ENCODE measurements around the gene PPARA. TPM values are rescaled to one million over a fixed set of nuclear protein-coding genes. Genes with fewer than 3 reads are reported as not detected.
A peak's percentile ranks its signal among the peaks of the same experiment; 100 is the strongest.

The PPARA gene
- total and polyA plus RNA-seq, 2 donors (not counting 3 experiments of a cell fraction or from before 2014, with no cell fraction given) = 3.1 to 10.7 TPM

DNA sequence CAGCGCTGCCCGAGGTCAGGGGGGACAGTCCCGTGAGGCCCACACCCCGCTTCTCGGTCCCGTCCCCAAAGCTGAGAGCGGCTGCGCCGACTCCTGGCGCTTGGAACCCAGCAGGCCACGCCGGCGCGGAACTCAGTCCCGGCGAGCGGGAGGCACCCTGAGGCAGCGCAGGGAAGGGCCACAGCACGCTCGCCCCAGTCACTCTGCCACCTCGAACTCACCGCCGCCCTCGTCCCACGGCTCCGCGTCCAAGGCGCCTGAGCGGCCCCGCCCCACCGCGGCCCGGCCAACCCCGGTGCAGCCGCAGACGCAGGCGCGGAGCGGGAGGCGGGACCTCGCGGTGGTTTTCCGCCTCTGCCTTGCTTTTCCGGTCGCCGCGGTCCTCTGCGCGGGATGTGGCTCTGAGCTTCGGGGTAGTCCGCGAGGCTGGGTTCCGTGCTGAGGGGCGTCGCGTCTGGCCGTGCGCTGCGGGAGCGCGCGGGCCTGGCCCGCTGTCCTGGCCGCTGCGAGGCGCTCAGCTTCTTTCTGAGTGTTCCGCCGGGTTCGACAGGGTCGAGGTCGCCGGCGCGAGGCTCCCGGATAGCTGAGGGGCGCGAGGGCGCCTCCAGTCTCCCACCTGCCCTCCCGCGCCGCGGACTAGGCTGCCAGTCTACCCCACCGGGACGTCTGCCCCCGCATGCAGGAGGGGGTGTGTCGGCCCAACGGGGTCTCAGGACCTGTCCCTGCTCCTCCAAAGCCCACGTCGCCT is 99.9 kb downstream of the PPARA start, which contains the start of gene CDPF1:
TSS of gene CDPF1 (minus strand) at position 259 of the 748 bp plus-strand sequence. CDS start 2,009 bp downstream, outside the sequence.
- peak; percentile 94 for FAIRE-seq

DNA sequence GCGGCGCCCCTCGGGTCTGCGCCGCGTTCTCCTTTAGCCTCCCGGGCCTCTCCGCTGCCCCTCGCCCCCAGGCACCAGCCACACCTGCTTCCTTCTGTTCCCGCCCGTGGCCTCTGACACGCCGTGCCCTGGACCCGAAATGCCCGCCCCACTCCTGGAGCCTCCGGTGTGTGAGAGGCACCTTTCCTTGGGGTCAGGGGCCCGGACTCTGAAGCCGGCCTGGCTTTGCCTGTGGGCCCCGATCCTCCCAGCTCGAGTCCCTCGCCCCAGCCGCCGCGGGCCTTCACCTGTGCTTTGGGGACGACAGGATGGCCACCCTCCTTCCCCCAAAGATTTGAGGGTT is 100.4 kb downstream of the PPARA start:
- CTCF ChIA-PET = interaction anchor here (0.9 to 1.8 kb wide), 7 partner anchors 11 to 128 kb away, joined by 3 to 11 read pairs (median 3); partner anchors contain the start of genes GTSE1, PKDREJ and TTC38
- no peak overlapping the region for H3K27ac ChIP-seq (ENCODE audit: insufficient read depth, low read depth, low read length)
- peak overlapping the region; percentile 97 for H2AFZ ChIP-seq (ENCODE audit: low read depth, low read length)
- dilution Hi-C loops (cut with MboI; ENCODE audit: extremely low pct_ligation_motif_present, low sequenced_read_pairs) = no loop called here
- no peaks in the 10 kb centered on the region for H3K36me3 ChIP-seq (ENCODE audit: control insufficient read depth in 2 of 2, extremely low read depth in 1 of 2, insufficient read depth in 2 of 2, low read length in 2 of 2)
- H3K4me3 ChIP-seq (replicated peaks in 1 of 3; ENCODE audit: insufficient read depth in 1 of 3, low read depth in 1 of 3, low read length in 3 of 3) = peak overlapping the region; percentile 55 to 88 (median 67)
- POLR2A ChIA-PET = interaction anchor here (0.9 to 1.3 kb wide), 2 partner anchors 17 to 30 kb away, joined by 4 to 6 read pairs; partner anchors contain the start of gene TTC38
- no peaks in the 10 kb centered on the region for H3K9me3 ChIP-seq (replicated peaks; ENCODE audit: control insufficient read depth, insufficient read depth, low read length)
- H3K9me1 ChIP-seq (replicated peaks; ENCODE audit: control insufficient read depth, extremely low read depth, insufficient read depth, low read length) = no peaks in the 10 kb centered on the region
- no peaks in the 10 kb centered on the region for H4K20me1 ChIP-seq (replicated peaks; ENCODE audit: control insufficient read depth, extremely low read depth, insufficient read depth, low read length)
- peak overlapping the region; percentile 83 for H3K9ac ChIP-seq (replicated peaks; ENCODE audit: extremely low read depth, insufficient read depth, low read length)
- peak overlapping the region; percentile 79 for H3K4me2 ChIP-seq (ENCODE audit: insufficient read depth, low read length)
- FAIRE-seq = no peak
- H3K4me1 ChIP-seq (ENCODE audit: control insufficient read depth, extremely low read depth, insufficient read depth, low read length) = peaks cover 6% of the 10 kb centered on the region
- H3K27me3 ChIP-seq (ENCODE audit: control insufficient read depth in 2 of 2, insufficient read depth in 2 of 2, low read length in 2 of 2) = no peaks in the 10 kb centered on the region
- TF ChIP-seq, protein P1, sequence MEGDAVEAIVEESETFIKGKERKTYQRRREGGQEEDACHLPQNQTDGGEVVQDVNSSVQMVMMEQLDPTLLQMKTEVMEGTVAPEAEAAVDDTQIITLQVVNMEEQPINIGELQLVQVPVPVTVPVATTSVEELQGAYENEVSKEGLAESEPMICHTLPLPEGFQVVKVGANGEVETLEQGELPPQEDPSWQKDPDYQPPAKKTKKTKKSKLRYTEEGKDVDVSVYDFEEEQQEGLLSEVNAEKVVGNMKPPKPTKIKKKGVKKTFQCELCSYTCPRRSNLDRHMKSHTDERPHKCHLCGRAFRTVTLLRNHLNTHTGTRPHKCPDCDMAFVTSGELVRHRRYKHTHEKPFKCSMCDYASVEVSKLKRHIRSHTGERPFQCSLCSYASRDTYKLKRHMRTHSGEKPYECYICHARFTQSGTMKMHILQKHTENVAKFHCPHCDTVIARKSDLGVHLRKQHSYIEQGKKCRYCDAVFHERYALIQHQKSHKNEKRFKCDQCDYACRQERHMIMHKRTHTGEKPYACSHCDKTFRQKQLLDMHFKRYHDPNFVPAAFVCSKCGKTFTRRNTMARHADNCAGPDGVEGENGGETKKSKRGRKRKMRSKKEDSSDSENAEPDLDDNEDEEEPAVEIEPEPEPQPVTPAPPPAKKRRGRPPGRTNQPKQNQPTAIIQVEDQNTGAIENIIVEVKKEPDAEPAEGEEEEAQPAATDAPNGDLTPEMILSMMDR (IDR thresholded peaks at IDR 0.05; ENCODE audit: extremely low read depth in 1 of 2, insufficient read depth in 1 of 2, low read depth in 1 of 2, low read length in 2 of 2) = no peak
- TF ChIP-seq FOS (IDR thresholded peaks at IDR 0.05; ENCODE audit: borderline replicate concordance, insufficient read depth, low read length) (no peak), MYC (IDR thresholded peaks at IDR 0.05; ENCODE audit: low read depth, low read length) (no peak), POLR2A (IDR thresholded peaks at IDR 0.05; ENCODE audit: low read depth, low read length) (no peak)
- peaks cover 1% of the 10 kb centered on the region for H3K79me2 ChIP-seq (ENCODE audit: control insufficient read depth, insufficient read depth, low read length)
- intact Hi-C loops (cut with micrococcal nuclease) = loop anchor here (1.0 to 5.0 kb wide), 3 partner anchors 17 to 101 kb away; partner anchors contain the start of gene GTSE1
- DNase-seq (ENCODE audit: low read depth, low spot score) = no peak
- BruUV-seq (replicated peaks) = no TSS peak

More for the DNA sequence above, 99.9 kb downstream of the PPARA start, which contains the start of gene CDPF1:
- Histone ChIP-seq H3K27ac (ENCODE audit: insufficient read depth, low read depth, low read length) (peak within 1 kb of the TSS; percentile 32), H3K79me2 (ENCODE audit: control insufficient read depth, insufficient read depth, low read length) (peaks cover 1% of the 10 kb centered on the region), H3K36me3 (ENCODE audit: control insufficient read depth in 2 of 2, extremely low read depth in 1 of 2, insufficient read depth in 2 of 2, low read length in 2 of 2) (no peaks in the 10 kb centered on the region), H3K27me3 (ENCODE audit: control insufficient read depth in 2 of 2, insufficient read depth in 2 of 2, low read length in 2 of 2) (no peaks in the 10 kb centered on the region), H3K4me2 (ENCODE audit: insufficient read depth, low read length) (peak within 1 kb of the TSS; percentile 79), H3K9me3 (replicated peaks; ENCODE audit: control insufficient read depth, insufficient read depth, low read length) (no peaks in the 10 kb centered on the region), H3K9me1 (replicated peaks; ENCODE audit: control insufficient read depth, extremely low read depth, insufficient read depth, low read length) (no peaks in the 10 kb centered on the region), H3K4me3 (replicated peaks in 1 of 3; ENCODE audit: insufficient read depth in 1 of 3, low read depth in 1 of 3, low read length in 3 of 3) (peak within 1 kb of the TSS; percentile 66 to 88 (median 67)), H2AFZ (ENCODE audit: low read depth, low read length) (peak within 1 kb of the TSS; percentile 97), H3K4me1 (ENCODE audit: control insufficient read depth, extremely low read depth, insufficient read depth, low read length) (peaks cover 6% of the 10 kb centered on the region), H3K9ac (replicated peaks; ENCODE audit: extremely low read depth, insufficient read depth, low read length) (peak within 1 kb of the TSS; percentile 83), H4K20me1 (replicated peaks; ENCODE audit: control insufficient read depth, extremely low read depth, insufficient read depth, low read length) (no peaks in the 10 kb centered on the region)
- DNase-seq (ENCODE audit: low read depth, low spot score) = peak; percentile 87
- CTCF ChIA-PET = interaction anchor here (0.9 to 1.8 kb wide), 7 partner anchors 12 to 127 kb away, joined by 3 to 11 read pairs (median 3); partner anchors contain the start of genes GTSE1, PKDREJ and TTC38
- no peak for TF ChIP-seq MYC (IDR thresholded peaks at IDR 0.05; ENCODE audit: low read depth, low read length)
- peak; percentile 89 for TF ChIP-seq POLR2A (IDR thresholded peaks at IDR 0.05; ENCODE audit: low read depth, low read length)
- TF ChIP-seq, protein P2, sequence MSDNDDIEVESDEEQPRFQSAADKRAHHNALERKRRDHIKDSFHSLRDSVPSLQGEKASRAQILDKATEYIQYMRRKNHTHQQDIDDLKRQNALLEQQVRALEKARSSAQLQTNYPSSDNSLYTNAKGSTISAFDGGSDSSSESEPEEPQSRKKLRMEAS (IDR thresholded peaks at IDR 0.05; ENCODE audit: insufficient read depth, insufficient read length) = peak; percentile 40
- TF ChIP-seq POLR2AphosphoS5 (IDR thresholded peaks at IDR 0.05; ENCODE audit: insufficient read depth, low read depth, low read length) = peak; percentile 93
- no TSS peak for BruUV-seq (replicated peaks)
- dilution Hi-C loops (cut with MboI; ENCODE audit: extremely low pct_ligation_motif_present, low sequenced_read_pairs) (no loop called here), intact Hi-C loops (cut with micrococcal nuclease) (loop anchor here (1.0 to 5.0 kb wide), 3 partner anchors 17 to 101 kb away; partner anchors contain the start of gene GTSE1)
- POLR2A ChIA-PET = interaction anchor here (0.9 to 1.3 kb wide), 2 partner anchors 18 to 31 kb away, joined by 4 to 6 read pairs; partner anchors contain the start of gene TTC38
